Measurements from ENCODE around the gene SURF4.
"Not testable (repeated sequence)": the region's sequence is repeated elsewhere in the genome, so short reads cannot be mapped to it uniquely, and the experiment has no call there.

The SURF4 gene

DNA sequence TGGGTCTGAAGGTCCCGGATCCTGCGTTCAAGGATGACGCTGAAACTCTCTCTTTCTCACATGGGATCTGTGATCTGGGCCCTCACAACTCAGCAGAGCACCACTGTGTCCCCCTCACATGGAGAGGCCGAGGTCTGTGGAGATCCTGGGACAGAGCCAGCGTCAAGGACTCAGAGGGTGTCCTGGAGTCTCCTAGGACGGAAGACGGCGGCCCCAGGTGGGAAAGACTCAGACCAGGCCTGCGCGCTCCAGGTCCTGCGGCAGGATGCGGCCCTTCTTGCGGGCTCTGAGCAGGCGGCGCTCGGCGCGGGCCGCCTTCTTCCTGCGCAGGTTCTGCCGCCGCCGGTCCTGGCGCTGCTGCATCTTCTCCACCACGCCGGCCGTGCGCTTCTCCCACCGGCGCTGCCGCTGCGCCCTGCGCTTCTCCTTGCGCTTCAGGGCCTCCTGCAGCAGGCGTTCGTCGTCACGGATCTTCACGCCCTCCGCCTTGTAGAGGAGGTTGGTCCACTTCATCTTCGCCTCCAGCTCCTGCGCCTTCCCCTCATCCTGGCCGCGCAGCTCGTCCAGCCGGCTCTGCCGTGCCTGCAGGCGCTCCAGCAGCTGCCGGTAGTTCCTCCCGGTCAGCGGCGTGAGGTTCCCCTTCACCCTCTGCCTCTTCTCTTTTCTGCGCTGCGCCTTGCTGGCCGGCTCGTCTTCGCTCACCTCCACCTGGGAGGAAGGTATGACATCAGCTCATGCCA, 44.0 kb downstream of the SURF4 start:
- no peak for DNase-seq

DNA sequence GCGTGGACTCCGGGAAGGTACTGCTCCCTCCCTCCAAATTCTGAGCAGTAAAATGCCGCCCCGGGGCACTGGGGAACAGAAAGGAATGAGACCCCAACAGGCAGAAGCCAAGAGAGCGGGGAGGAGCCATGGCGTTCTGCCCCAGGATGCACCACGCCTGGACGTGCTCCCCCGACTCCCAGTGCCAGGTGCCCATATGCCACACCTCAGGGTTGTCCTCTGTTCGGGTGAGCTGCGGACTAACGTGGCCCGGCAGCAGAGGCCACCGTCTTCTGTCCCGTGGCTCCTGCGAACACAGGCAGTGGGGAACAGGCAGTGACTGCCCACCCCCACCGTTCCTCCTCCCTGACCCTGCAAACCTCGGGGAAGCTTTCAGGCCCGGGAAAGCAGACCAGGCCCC, 44.6 kb downstream of the SURF4 start:
- no peak for DNase-seq

DNA sequence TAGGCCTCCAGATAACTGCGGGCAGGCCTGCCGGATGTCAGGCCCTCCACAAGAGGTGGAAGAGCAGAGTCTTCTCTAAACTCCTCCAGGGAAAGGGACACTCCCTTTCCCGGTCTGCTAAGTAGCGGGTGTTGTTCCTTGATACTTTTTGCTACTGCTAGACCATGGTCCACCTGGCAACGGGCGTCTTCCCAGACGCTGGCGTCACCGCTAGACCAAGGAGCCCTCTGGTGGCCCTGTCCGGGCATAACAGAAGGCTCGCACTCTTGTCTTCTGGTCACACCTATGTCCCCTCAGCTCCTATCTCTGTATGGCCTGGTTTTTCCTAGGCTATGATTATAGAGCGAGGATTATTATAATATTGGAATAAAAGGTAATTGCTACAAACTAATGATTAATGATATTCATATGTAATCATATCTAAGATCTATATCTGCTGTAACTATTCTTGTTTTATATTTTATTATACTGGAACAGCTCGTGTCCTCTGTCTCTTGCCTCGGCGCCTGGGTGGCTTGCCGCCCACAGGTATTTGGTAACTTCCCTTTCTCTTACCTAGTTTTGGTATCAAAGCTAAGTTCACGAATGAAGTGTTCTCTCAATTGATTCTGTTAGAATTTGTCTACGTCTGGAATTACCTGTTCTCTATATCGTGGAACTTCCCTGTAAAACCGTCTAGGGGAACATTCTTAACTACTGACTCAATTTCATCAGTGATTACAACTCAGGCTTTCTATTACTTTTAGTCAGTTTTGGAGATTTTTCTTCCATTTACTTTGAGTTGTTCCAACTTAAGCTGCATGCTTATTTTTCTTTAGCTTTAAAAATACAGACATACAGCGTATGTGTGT, 46.3 kb downstream of the SURF4 start:
- not testable (repeated sequence) for DNase-seq

DNA sequence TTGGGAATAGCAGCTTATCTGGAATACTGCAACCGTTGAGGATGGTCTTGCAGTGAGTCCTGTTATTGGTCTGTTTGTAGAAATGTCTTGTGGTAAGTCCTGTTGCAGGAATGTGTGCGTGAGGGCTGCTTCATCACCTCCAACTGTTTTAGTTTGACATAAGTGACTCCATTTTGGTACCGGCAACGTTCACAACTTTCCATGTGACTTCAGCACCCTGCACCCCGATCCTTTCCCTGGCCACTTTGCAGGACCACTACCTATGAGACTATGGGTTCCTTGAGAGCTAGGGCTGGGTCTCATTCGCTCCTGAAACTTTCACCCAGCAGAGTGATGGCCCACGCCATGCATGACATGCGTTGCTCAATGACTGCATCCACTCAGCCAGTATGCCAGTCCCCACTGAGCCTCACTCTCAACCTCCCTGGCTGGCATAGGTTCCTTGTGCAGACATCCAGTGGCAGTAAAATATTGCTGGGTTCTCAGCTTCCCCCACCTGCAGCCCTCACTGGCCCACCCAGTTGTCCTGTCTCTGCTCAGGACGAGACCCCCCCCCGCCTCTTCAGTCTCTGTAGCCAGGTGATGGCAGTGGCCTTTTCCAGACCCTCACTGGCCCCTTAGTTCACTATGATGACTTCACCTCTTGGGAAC, 47.9 kb downstream of the SURF4 start:
- no peak for DNase-seq

DNA sequence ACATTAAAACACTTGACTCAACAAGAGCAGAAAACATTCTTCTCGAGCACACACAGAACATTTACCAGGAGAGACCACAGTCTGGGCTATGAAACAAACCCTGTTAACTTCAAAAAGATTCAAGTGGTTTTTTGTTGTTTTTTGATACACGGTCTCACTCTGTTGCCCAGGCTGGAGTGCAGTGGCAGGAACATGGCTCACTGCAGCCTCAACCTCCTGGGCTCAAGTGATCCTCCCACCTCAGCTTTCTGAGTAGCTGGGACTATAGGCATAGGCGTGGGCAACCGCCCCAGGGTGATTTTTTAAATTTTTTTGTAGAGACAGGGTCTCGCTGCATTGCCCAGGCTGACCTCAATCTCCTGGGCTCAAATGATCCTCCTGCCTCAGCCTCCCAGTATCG, 48.8 kb downstream of the SURF4 start:
- not testable (repeated sequence) for DNase-seq

DNA sequence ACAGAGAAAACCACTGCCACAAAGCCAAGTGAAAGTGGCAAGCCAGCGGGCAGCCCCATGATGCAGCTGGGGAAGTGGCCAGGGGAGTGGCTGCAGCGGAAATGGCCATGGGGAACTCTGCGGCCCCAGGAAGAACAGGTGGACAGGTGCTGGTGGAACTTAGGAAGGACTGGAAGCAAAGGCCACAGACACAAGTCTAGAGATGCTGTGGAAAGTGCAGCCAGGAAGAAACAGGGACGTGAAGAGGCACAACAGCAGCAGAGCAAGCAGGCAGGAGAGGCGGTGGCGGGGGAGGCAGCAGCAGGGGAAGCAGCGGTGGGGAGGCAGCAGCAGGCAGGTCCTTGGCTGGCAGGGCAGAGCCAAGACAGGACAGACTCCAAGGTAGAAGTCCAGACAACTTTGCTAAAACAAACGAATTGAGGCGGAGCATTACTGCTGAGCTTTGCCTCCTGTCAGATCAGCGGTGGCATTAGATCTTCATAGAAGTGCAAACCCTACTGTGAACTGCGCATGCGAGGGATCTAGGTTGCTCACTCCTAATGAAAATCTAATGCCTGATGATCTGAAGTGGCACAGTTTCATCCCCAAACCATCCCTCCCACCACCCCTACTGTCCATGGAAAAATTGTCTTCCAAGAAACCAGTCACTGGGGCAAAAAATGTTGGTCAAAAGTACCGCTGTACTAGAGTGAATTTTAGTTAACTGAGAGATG, 51.7 kb downstream of the SURF4 start:
- DNase-seq = no peak

DNA sequence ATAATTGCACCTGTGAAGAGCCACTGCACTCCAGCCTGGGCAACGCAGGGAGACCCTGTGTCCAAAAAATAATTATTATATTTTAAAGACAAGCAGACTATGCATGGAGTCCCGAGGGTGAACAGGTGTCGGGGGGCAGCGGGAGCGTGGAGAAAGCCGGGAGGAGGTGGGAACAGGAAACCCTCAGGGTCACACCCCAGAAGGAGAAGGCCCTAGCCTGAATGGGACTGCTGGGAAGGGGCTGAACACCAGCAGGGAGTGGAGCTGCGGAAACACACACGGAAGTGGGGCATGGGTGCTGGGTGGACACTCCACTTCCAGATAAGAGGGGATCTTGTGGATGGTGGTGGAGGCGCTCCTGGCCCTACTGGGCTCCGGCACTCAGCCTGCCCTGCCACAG, 52.6 kb downstream of the SURF4 start:
- DNase-seq = no peak

DNA sequence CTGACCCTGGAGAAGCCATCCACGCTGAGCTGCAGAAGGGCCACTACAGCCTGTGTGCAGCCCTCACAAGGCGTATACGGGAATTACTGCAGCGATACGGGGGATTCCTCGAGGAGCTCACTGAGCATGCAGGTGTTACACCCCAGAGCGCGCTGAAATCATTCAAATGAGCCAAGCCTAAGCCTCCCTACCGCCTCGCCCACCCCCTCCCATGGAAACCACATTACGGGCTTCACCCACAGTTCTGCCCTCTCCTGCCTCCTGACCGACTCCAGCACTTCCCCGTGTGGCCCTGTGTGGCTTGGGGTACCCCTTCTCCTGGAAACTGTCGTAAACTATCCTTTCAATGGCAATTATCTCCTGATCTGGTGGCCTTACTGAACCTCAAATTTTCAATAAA, 53.2 kb downstream of the SURF4 start:
- no peak for DNase-seq

DNA sequence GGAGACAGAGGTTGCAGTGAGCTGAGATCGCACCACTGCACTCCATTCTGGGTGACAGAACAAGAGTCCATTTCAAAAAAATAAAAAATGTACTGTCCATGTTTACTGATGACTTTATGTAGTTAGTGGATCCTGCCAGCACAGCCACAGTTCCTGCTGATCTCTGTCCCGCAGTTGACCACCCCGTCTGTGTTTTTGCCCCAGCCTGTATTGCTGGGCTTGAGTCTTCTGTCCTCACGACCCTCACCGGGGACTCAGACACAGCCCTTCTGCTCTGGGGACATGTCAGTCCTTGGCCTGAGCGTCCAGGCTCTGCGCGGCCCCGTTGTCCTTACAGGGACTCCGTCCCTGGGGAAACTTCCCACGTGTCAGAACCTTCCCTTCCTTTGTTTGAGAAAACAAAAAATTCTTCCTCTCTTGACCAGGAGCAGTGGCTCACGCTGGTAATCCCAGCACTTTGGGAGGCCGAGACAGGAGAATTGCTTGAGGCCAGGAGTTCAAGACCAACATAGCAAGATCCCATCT, 54.4 kb downstream of the SURF4 start:
- DNase-seq = no peak

DNA sequence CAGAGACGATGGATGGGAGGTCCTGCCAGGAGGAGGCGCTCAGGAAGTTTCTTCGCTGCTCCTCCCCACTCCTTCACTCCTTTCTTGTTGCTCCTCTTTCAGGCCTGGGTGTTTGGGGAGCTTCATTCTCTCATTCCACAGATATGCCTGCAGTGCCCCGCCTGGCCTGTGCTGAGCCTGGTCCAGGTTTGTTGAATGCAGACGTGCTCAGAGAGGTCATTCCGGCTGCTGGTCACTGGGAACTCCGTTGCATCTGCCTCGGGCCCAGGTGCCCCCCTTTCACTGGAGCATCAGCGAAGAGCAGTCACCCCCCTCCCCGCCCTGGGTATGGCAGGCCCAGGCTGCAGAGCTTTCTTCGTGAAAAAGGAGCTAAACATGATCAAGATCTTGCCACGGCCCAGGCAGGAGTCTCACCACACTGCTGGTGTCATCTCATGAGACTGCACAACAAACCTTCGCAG, 55.4 kb downstream of the SURF4 start:
- no peak for DNase-seq

DNA sequence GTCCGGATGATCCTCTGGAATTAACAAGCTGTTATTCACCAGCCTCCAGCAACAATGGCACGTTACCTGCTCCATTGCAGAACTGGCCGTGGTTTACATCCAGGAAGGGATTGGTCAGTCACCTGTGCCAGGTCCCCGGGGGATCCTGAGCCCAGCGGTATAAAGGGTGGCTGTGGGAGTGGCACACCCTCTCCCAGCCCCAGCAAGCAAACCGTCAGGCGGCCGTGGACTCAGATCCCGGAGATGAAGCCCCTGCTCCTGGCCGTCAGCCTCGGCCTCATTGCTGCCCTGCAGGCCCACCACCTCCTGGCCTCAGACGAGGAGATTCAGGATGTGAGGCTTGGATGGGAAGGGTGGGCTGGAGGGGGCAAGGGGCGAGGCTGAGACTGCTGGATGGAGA, 58.3 kb downstream of the SURF4 start:
- DNase-seq = not testable (repeated sequence)

DNA sequence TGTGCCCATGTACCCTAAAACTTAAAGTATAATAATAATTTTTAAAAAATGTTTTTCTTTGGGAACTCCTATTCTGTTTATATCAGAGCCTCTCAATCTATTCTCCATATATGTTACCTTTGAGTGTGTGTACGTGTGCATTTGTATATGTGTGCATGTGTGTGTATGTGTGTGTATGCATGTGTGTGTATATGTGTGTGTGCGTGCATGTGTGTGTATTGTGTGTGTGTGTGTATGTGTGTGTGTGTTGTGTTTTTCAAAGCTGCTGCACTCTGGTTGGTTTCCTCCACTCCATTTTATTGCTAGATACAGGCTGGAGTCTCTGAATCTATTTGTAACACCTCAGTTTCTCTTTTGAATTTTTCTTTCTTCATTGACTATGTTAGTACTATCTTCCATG, 59.9 kb downstream of the SURF4 start:
- no peak for DNase-seq
